DMS114 treated with DMSO at 0.1 percent for 48 hours (cell line): Measurements from ENCODE around the gene MED22.
"Not testable (repeated sequence)": the region's sequence is repeated elsewhere in the genome, so short reads cannot be mapped to it uniquely, and the experiment has no call there.

Experiments used
- DNase-seq: peaks from one replicate; lab custom pipeline; 2025; ENCODE audit not compliant: unreplicated experiment; lab: John Stamatoyannopoulos, UW

MED22 gene

DNA sequence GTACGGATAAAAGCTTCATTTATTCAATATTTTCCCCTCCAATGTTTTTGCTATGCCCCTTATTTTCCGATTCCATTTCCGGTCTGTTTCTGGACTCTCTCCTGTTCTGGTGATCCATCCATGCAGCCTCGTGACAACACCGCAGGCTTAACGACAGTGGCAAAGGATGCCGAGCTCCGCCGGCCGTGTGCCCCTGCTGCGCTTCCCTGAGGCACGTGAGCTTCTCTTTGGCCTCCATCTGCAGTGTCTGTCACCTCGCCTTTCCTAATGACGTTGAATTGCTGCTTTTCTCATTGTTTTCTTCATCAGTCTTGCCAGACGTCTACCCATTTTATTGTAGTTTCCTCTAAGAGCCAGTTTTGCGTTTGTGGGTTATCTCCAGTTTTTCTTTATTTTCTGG lies 40.6 kb downstream of the MED22 start:
- no peak for DNase-seq

DNA sequence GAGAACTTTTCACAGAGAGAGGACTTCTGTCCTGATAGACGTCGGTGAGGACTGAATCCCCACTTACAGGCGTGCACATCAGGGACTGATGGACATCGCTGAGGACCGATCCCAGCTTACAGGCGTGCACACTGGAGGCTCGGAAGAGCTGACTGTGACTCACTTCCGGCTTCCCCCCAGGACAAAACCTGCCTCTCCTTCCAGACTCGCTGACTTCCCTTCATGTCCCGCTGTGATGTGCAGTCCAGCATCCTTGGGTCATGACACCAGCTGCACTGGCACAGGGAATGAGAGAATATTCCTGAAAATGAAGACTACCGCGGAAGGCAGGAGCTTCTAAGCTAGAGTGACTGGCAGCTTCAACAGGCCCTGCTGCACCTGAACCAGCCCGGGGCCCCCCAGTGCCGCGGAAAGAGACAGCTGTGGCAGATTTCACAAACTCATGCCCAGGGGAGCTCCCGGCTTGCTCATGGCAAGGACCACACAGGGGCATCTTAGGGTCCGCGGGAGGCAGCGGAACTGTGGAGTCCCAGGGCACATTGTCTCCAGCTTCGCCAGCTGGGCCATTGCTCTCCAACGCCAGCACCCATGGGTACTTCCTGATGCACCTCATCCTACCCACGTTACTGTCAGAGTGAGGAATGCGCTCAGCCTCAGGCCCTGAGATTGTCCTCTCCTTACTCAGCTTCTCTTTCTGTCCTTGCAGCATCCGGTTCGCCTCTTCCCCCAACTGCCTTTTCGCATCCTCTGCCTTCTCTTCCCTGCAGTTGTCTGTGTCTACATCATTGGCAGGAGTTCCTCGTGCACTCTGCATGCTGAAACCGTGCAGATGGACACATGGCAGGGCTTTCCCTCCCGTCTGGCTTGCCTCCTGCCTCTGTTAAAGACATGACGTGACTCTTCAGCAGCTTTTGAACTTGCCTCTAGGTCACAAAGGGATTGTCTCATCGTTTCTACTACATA lies 41.4 kb downstream of the MED22 start:
- no peak for DNase-seq

DNA sequence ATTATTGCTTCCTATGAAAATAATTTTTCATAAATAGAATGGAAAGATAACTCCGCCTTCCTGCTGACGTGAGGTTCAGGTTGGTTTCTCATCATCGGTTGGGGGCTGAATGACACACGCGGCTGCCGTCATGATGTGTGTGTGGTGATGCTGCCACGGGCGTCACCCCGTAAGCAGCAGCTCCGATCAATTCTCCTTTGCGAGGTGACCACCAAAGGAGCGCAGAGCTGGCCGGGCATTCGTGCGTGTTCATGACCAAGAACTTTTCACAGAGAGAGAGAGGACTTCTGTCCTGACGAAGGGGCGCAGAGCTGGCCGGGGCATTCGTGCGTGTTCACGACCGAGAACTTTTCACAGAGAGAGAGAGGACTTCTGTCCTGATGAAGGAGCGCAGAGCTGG lies 42.2 kb downstream of the MED22 start:
- no peak for DNase-seq

DNA sequence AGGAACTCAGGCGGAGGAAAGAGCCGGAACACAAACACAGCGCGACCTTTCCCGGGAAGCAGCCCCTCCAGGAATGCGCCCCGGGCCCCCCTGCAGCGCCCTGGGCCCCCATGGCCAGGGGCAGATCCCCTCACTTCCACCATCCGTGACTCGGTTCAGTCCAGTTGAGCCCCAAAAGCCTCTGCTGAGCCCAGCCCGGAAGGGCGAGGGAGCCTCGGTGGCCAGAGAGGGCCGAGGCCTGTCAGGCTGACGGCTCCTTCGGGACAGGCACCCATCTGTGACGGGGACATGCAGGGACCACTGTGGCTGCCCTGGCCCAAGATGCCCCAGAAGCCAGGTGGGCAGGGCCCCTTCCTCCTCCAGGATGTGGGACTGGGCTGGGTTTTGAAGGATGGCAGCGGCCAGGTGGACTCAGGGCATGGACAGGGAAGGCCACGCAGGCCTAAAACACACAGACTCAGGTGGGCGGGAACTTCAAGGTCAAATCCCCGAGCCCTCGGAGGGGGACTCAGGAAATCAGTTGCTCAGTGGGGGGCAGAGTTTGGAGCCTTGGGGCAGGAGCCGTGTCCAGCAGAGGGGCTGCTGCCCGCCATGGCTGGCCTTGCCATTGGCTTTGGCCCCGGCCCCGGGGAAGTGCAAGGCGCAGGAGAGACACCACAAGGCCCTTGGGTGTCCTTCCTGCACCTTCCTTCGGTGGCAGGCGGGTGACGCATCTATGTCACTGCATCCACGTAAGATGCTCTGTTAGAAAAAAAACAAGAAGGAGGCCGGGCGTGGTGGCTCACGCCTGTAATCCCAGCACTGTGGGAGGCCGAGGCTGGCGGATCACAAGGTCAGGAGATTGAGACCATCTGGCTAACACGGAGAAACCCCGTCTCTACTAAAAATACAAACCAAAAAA lies 43.2 kb downstream of the MED22 start:
- DNase-seq, result no peak

DNA sequence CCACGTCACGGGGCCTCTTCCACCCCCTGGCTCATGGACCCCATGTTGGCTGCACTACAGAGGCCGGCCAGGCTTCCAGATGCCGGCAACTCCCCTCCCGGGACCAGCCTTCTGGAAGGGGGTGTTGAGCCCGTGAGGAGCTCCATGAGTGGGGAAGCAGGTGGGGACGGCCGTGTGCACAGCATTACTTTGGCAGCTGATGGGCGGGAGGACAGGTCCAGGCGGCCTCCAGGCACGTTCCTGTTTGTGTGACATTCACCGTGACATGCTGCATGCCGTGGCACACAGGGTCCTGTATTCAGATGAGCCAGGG lies 43.8 kb downstream of the MED22 start:
- no peak for DNase-seq

DNA sequence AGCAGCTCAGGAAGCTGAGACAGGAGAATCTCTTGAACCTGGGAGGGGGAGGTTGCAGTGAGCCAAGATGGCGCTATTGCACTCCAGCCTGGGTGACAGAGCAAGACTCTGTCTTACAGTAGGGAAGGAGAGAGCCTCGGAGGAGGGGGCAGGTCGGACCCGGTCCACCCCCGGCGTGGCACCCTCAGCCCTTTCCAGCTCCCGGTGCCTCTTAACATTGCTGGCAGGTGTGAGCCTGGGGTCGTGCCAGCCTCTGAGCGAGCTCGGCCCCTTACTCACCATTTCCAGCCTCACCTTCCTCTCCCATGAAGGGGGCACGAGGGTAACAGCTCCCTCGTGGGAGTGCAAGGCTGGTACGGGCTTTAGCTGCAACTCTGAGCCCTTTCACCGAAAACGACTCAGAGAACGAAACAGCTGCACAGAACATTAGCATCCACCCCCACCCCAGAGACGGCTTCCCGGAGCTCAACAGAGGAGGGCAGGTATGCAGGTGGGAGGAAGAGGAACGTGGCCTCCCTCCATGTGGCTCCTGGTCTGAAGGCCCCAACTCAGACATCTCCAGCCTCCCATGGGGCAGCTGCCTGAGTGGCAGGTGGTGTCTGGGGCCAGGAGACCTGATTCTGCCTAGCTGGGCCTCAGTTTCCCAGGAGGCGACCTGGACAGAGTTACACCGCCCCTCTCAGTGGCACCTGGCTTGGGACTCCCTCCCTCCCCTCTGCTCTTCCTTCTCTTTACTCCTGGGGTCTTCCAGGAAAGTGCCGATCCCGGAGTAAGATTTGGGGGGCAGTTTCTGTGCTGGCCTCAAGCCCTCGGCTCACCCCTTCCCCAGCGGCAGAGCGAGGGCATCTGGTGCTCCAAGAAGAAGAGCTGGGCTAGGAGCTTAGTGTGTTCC lies 44.4 kb downstream of the MED22 start:
- DNase-seq, result no peak

DNA sequence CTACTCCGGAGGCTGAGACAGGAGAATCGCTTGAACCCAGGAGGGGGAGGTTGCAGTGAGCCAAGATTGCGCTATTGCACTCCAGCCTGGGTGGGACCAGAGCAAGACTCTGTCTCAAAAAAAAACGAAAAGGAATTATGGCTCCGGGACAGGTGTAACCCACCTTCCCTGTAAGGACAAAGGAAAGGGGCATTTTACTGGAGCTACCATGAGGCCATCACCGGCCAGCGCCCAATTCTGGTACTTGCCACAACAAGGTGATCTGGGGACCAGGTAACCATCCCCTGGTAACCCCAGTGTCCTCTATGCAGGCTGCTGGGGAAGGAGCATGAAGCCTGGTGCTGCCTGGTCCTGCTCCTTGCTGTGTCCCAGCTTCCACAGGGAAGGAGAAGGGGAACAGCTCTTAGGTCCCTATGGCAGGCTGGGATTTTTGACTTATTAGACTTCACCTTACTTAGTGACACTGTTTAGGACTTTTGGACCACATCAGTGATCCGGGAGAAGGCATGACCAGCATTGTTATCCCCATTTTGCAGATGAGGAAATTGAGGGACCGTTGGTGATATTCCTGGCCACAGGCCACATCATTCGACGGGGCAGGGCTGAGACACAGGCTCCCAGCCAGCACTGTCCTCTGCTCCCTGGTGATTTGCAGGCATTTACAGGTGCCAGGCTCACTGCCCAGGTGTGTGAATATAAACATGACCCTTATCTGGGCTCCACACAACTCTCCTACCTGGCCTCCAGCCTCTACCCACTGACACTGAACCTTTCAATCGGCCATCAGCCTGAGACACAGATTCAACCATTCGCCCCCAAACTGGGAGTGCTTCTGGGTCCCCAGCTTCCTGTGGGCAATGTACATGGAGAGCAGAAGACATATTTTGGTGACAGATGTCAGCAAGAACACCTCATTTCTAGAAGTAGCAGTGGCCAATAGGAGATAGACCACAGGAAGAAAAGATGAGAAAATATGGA lies 46.4 kb downstream of the MED22 start:
- no peak for DNase-seq

DNA sequence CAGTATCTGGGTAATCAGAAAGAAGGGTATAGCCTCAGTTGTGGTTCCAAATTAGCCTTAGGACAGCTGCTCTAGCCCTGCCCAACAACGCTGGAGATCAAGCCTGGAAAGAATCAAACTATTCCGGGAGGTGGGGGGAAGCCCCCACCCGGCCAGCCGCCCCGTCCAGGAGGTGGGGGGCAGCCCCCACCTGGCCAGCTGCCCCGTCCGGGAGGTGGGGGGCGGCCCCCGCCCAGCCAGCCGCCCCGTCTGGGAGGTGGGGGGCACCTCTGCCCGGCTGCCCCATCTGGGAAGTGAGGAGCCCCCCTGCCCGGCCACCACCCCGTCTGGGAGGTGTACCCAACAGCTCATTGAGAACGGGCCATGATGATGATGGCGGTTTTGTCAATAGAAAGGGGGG lies 47.9 kb downstream of the MED22 start:
- not testable (repeated sequence) for DNase-seq

DNA sequence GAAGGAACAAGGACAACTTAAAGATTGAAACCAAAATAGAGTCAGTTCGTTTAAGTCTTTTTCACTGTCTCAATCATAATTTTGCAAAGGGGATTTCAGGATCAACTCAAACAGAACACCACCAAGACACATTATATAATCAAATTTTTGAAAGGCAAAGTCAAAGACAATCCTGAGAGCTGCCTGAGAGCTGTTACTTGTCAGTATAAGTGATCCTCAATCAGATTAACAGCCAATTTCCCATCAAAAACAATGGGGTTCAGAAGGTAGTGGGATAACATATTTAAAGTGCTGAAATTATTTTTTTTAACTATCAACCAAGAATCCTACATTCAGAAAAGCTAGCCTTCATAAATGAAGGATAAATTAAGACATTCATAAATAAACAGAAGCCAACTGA lies 53.7 kb downstream of the MED22 start:
- DNase-seq, result no peak

DNA sequence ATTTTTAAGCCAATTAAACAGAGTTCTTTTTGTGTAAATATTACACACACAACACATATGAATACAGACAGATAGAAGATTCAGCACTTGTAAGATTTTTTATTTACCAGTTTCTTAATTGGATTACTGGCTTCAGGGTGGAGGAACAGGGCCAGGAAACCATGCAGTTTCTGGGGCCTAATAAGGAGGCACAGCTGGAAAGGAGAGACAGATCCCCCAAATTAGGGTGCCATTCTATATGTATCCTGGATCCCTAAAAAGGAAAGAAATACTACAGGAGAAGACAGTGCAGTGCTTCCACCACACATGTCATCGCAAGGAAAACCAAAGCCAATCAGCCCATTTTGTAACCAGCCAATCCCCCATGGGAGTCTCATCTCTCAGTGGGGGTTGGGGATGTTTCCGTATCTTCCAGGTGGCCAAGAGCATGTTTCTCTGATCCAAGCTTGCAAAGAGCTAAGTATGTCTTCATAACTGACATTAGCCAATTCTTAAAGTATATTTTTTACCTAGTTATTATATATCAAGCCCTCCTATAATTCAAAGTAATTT lies 57.1 kb downstream of the MED22 start:
- no peak for DNase-seq
